ENCODE results near the gene ZRANB3.
"Not testable (repeated sequence)": the region's sequence is repeated elsewhere in the genome, so short reads cannot be mapped to it uniquely, and the experiment has no call there.

ZRANB3 gene

DNA sequence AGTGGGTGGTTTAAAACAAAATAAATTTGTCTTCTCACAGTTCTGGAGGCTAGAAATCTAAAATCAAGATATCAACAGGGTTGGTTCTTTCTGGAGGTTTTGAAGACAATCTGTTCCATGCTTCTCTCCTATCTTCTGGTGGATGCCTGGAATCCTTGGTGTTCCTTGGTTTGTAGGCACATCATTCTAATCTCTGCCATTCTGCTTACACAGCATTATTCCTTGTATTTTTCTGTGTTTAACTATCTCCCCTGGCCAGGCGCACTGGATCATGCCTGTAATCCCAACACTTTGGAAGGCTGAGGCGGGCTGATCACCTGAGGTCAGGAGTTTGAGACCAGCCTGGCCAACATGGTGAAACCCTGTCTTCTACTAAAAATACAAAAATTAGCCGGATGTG lies 108.1 kb downstream of the ZRANB3 start:
- H3K4me3 ChIP-seq (replicated peaks; ENCODE audit: low read depth, low read length) = no peak overlapping the region
- DNase-seq (ENCODE audit: low read depth) = no peak
- TF ChIP-seq, protein P1, sequence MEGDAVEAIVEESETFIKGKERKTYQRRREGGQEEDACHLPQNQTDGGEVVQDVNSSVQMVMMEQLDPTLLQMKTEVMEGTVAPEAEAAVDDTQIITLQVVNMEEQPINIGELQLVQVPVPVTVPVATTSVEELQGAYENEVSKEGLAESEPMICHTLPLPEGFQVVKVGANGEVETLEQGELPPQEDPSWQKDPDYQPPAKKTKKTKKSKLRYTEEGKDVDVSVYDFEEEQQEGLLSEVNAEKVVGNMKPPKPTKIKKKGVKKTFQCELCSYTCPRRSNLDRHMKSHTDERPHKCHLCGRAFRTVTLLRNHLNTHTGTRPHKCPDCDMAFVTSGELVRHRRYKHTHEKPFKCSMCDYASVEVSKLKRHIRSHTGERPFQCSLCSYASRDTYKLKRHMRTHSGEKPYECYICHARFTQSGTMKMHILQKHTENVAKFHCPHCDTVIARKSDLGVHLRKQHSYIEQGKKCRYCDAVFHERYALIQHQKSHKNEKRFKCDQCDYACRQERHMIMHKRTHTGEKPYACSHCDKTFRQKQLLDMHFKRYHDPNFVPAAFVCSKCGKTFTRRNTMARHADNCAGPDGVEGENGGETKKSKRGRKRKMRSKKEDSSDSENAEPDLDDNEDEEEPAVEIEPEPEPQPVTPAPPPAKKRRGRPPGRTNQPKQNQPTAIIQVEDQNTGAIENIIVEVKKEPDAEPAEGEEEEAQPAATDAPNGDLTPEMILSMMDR (IDR thresholded peaks at IDR 0.05; ENCODE audit: low read length, missing control alignments) = no peak

DNA sequence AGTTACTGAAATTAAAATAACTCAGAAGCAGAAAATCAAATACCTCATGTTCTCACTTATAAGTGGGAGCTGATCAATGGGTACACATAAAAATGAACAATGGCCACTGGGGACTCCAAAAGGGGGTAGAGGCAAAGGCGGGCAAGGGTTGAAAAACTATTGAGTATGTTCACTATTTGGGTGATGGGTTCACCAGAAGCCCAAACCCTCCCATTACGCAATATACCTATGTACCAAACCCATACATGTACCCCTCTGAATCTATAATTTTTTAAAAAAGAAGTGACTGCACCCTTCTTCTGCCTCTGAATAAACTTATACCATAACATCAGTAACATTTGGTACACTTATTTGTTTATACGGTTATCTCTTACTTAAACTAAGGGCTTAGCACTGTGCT lies 119.4 kb downstream of the ZRANB3 start:
- H3K4me3 ChIP-seq (replicated peaks; ENCODE audit: low read depth, low read length) = no peak overlapping the region
- TF ChIP-seq, protein P1 (IDR thresholded peaks at IDR 0.05; ENCODE audit: low read length, missing control alignments) = no peak
- DNase-seq (ENCODE audit: low read depth) = no peak

DNA sequence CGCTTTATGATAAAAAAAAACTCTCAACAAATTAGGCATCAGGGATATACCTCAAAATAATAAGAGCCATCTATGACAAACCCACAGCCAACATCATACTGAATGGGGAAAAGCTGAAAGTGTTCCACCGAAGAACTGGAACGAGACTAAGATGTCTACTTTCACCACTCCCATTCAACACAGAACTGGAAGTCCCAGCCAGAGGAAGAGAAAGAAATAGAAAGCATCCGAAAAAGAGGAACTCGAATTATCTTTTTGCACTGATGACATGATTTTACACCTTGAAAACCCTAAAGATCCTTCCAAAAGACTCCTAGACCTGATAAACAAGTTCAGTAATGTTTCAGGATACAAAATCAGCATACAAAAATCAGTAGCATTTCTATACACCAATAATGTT lies 121.6 kb downstream of the ZRANB3 start:
- no peak overlapping the region for H3K4me3 ChIP-seq (replicated peaks; ENCODE audit: low read depth, low read length)
- no peak for DNase-seq (ENCODE audit: low read depth)
- TF ChIP-seq, protein P1 (IDR thresholded peaks at IDR 0.05; ENCODE audit: low read length, missing control alignments) = no peak

DNA sequence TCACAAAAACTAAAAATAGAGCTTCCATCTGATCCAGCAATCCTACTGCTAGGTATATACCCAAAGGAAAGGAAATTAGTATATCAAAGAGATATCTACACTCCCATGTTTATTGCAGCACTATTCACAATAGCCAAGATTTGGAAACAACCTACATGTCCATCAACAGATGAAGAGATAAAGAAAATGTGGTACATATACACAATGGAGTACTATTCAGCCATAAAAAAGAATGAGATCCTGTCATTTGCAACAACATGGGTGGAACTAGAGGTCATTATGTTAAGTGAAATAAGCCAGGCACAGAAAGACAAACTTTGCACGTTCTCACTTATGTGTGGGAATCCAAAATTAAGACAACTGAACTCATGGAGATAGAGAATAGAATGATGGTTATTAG lies 134.8 kb downstream of the ZRANB3 start:
- not testable (repeated sequence) for DNase-seq (ENCODE audit: low read depth)

DNA sequence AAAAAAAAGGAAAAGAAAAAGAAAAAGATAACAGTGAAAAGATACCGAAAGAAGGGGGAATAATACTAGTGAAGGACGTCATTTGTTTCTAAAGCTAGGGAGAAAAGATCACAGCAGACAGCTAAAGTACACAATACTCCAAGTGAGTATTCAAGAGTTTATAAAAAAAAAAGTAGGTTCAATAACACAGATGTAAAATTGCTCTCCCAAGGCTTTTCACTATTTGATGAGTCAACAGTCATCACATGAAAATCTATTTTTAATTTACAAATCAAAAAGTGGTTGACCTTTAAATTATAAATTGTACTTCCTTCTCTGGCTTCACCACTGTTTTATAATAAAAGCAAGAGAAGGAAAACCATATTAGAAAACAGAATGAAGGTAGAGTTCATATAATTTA lies 144.0 kb downstream of the ZRANB3 start:
- TF ChIP-seq, protein P1 (IDR thresholded peaks at IDR 0.05; ENCODE audit: low read length, missing control alignments) = no peak
- no peak for DNase-seq (ENCODE audit: low read depth)
- H3K4me3 ChIP-seq (replicated peaks; ENCODE audit: low read depth, low read length) = no peak overlapping the region

More for the DNA sequence above, 134.8 kb downstream of the ZRANB3 start:
- not testable (repeated sequence) for H3K4me3 ChIP-seq (replicated peaks; ENCODE audit: low read depth, low read length)

DNA sequence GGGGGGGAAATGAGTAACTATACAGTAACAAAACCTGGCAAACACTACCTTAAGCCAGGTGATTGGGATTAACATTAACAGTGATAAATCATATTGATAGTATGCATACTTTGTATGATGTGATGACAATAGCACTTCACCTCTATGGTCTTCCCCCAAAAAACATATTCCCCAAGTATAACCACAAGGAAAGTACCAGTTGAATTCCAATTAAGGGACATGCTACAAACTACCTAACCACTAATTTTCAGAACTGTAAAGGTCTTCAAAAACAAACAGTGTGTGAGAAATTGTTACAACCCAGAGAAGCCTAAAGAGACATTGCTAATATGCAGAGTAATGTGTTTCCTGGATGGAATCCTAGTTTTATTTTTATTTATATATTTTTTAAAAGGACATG lies 152.4 kb downstream of the ZRANB3 start:
- TF ChIP-seq, protein P1 (IDR thresholded peaks at IDR 0.05; ENCODE audit: low read length, missing control alignments) = no peak
- no peak for DNase-seq (ENCODE audit: low read depth)
- H3K4me3 ChIP-seq (replicated peaks; ENCODE audit: low read depth, low read length) = no peak overlapping the region

DNA sequence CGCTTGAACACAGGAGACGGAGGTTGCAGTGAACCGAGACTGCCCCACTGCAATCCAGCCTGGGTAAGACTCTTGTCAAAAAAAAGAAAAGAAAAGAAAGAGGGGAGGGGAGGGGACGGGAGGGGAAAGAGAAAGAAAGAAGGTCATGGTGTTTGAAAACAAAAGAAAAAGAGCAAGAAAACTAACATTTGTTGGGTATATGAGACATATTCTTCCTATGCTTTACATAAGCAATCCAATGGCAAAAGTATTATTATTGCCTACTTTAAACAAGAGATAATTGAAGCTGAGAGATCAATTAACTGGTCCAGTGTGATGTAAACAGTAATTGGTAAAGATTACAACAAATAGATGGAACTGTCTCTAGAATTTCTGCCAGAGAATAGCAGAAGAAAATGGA lies 157.3 kb downstream of the ZRANB3 start:
- no peak overlapping the region for H3K4me3 ChIP-seq (replicated peaks; ENCODE audit: low read depth, low read length)
- TF ChIP-seq, protein P1 (IDR thresholded peaks at IDR 0.05; ENCODE audit: low read length, missing control alignments) = no peak
- no peak for DNase-seq (ENCODE audit: low read depth)

DNA sequence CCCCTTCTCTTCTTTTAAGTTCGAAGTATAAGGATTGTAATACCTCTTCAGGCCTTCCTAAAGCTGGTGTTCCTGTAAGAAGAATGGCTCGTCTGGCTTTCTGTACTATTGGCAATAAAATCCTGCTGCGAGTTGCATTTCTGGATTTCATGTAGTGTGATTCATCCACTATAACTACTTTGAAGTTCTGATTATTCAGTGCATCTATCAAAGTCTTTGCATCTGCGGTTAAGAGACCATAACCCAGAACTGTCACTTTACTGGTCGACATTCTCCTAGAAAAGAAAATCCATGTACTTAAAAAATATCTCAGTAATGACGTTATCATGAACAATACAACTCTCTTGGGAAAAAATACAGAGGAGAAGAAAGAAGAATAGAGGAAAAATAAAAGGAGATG lies 181.1 kb downstream of the ZRANB3 start:
- no peak overlapping the region for H3K4me3 ChIP-seq (replicated peaks; ENCODE audit: low read depth, low read length)
- DNase-seq (ENCODE audit: low read depth) = no peak
- TF ChIP-seq, protein P1 (IDR thresholded peaks at IDR 0.05; ENCODE audit: low read length, missing control alignments) = no peak

DNA sequence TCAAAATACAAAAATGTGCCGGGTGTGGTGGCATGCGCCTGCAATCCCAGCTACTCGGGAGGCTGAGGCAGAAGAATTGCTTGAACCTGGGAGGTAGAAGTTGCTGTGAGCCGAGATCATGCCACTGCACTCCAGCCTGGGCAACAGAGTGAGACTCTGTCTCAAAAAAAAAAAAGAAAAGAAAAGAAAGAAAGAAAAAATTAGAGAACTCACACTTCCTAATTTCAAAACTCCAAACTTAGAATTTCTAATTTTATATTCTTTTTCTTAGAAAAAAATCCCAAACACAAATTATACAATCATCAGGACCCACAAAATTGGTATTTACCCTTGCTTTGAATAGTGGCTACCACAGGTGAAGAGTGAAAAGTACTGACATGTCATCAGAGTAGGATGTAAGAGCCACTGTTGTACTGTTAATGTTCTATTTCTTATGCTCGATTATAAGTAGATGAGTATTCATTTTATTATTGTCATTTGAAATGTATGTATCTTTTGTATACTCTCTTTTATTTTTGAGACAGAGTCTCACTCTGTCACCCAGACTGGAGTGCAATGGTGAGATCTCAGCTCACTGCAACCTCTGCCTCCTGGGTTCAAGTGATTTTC lies 182.8 kb downstream of the ZRANB3 start:
- DNase-seq (ENCODE audit: low read depth); H3K4me3 ChIP-seq (replicated peaks; ENCODE audit: low read depth, low read length): not testable (repeated sequence)

Measured in fibroblast of pulmonary artery (primary cell).